GM18499 (cell line): ENCODE measurements around the gene CHST11.
"Not testable (repeated sequence)": the region's sequence is repeated elsewhere in the genome, so short reads cannot be mapped to it uniquely, and the experiment has no call there.

Experiments used
- ATAC-seq: cut with Tn5 transposase; IDR thresholded peaks from one replicate; pipeline ENCODE4 v1.9.1; 2021; ENCODE audit warnings: moderate number of reproducible peaks; ENCODE audit not compliant: insufficient read depth, unreplicated experiment

The CHST11 gene

GRCh38 chr12:104596898-104597843 lies 140.4 kb downstream of the CHST11 start:
- ATAC-seq, result no peak

- no peak for ATAC-seq
Observed at GRCh38 chr12:104598342-104599271, 141.9 kb downstream of the CHST11 start.

- ATAC-seq, result no peak
Observed at GRCh38 chr12:104599272-104600035, 142.7 kb downstream of the CHST11 start.

GRCh38 chr12:104600036-104600712 lies 143.4 kb downstream of the CHST11 start:
- ATAC-seq, result no peak

GRCh38 chr12:104600790-104601739 lies 144.3 kb downstream of the CHST11 start:
- ATAC-seq, result no peak

- ATAC-seq, result no peak
Observed at GRCh38 chr12:104602406-104602805, 145.7 kb downstream of the CHST11 start.

- no peak for ATAC-seq
Observed at GRCh38 chr12:104602896-104603295, 146.1 kb downstream of the CHST11 start.

- no peak for ATAC-seq
Observed at GRCh38 chr12:104603545-104603973, 146.8 kb downstream of the CHST11 start.

- peak; percentile 71 for ATAC-seq
Observed at GRCh38 chr12:104604070-104604994, 147.6 kb downstream of the CHST11 start.

- ATAC-seq, result no peak
Observed at GRCh38 chr12:104604995-104605675, 148.4 kb downstream of the CHST11 start.

GRCh38 chr12:104605685-104606084 lies 148.9 kb downstream of the CHST11 start:
- no peak for ATAC-seq

GRCh38 chr12:104608998-104609397 lies 152.2 kb downstream of the CHST11 start:
- ATAC-seq, result no peak

GRCh38 chr12:104609445-104609844 lies 152.7 kb downstream of the CHST11 start:
- no peak for ATAC-seq

GRCh38 chr12:104610513-104611235 lies 153.9 kb downstream of the CHST11 start:
- no peak for ATAC-seq

- no peak for ATAC-seq
Observed at GRCh38 chr12:104611671-104612070, 154.9 kb downstream of the CHST11 start.

- ATAC-seq, result not testable (repeated sequence)
Observed at GRCh38 chr12:104613372-104613771, 156.6 kb downstream of the CHST11 start.
